ENCODE results near the gene PARD3. TPM values are rescaled to one million over a fixed set of nuclear protein-coding genes. Genes with fewer than 3 reads are reported as not detected.

Gene PARD3
- total and polyA plus RNA-seq, 2 donors (not counting 3 experiments of a cell fraction or from before 2014, with no cell fraction given), result 7.3 to 24.1 TPM

GRCh38 chr10:34273340-34273739 lies 541.8 kb downstream of the PARD3 start:
- no peak for FAIRE-seq
- Histone ChIP-seq H3K36me3 (ENCODE audit: control insufficient read depth in 2 of 2, extremely low read depth in 1 of 2, insufficient read depth in 2 of 2, low read length in 2 of 2) (no peaks in the 10 kb centered on the region), H3K27me3 (ENCODE audit: control insufficient read depth in 2 of 2, insufficient read depth in 2 of 2, low read length in 2 of 2) (no peaks in the 10 kb centered on the region), H3K9me3 (replicated peaks; ENCODE audit: control insufficient read depth, insufficient read depth, low read length) (no peaks in the 10 kb centered on the region), H2AFZ (ENCODE audit: low read depth, low read length) (no peak overlapping the region), H3K9ac (replicated peaks; ENCODE audit: extremely low read depth, insufficient read depth, low read length) (no peak overlapping the region), H3K4me1 (ENCODE audit: control insufficient read depth, extremely low read depth, insufficient read depth, low read length) (no peaks in the 10 kb centered on the region), H3K9me1 (replicated peaks; ENCODE audit: control insufficient read depth, extremely low read depth, insufficient read depth, low read length) (no peaks in the 10 kb centered on the region), H3K4me2 (ENCODE audit: insufficient read depth, low read length) (no peak overlapping the region), H3K79me2 (ENCODE audit: control insufficient read depth, insufficient read depth, low read length) (no peaks in the 10 kb centered on the region), H4K20me1 (replicated peaks; ENCODE audit: control insufficient read depth, extremely low read depth, insufficient read depth, low read length) (no peaks in the 10 kb centered on the region), H3K4me3 (replicated peaks in 1 of 3; ENCODE audit: insufficient read depth in 1 of 3, low read depth in 1 of 3, low read length in 3 of 3) (no peak overlapping the region), H3K27ac (ENCODE audit: insufficient read depth, low read depth, low read length) (no peak overlapping the region)
- no peak for DNase-seq (ENCODE audit: low read depth, low spot score)
- intact Hi-C loops (cut with micrococcal nuclease), result no loop called here
- POLR2A ChIA-PET, result no interaction called here
- BruUV-seq (replicated peaks), result no TSS peak
- CTCF ChIA-PET, result interaction anchor here (0.7 kb wide), 1 partner anchor 35 kb away, joined by 3 read pairs; no protein-coding TSS in a partner anchor
- dilution Hi-C loops (cut with MboI; ENCODE audit: extremely low pct_ligation_motif_present, low sequenced_read_pairs), result no loop called here
- TF ChIP-seq CTCF (IDR thresholded peaks at IDR 0.05; ENCODE audit: extremely low read depth in 1 of 2, insufficient read depth in 1 of 2, low read depth in 1 of 2, low read length in 2 of 2) (no peak), MYC (IDR thresholded peaks at IDR 0.05; ENCODE audit: low read depth, low read length) (no peak), JUN (IDR thresholded peaks at IDR 0.05; ENCODE audit: borderline replicate concordance, insufficient read depth, insufficient read length, low read depth) (no peak), GATA2 (IDR thresholded peaks at IDR 0.05; ENCODE audit: insufficient read depth, insufficient read length, low read depth, low read length) (no peak), EZH2 (IDR thresholded peaks at IDR 0.05; ENCODE audit: borderline replicate concordance, low read depth, low read length, severe bottlenecking) (no peak), FOS (IDR thresholded peaks at IDR 0.05; ENCODE audit: borderline replicate concordance, insufficient read depth, low read length) (no peak), POLR2A (IDR thresholded peaks at IDR 0.05; ENCODE audit: low read depth, low read length) (no peak), POLR2AphosphoS5 (IDR thresholded peaks at IDR 0.05; ENCODE audit: insufficient read depth, low read depth, low read length) (no peak)
- TF ChIP-seq, protein P1, sequence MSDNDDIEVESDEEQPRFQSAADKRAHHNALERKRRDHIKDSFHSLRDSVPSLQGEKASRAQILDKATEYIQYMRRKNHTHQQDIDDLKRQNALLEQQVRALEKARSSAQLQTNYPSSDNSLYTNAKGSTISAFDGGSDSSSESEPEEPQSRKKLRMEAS (IDR thresholded peaks at IDR 0.05; ENCODE audit: insufficient read depth, insufficient read length), result no peak
